Activated naive CD8-positive, alpha-beta T cell (primary cell): ENCODE results near the gene SMARCC1.

Experiments
- H3K27ac Mint-ChIP-seq: one replicate; pipeline ENCODE4 v1.8.0; 2021; ENCODE audit warnings: mixed read lengths
- H3K27me3 Mint-ChIP-seq: one replicate; pipeline ENCODE4 v1.8.0; 2021; ENCODE audit warnings: mixed read lengths
- H3K36me3 Mint-ChIP-seq: one replicate; pipeline ENCODE4 v1.8.0; 2021; ENCODE audit warnings: mixed read lengths
- H3K4me1 Mint-ChIP-seq: one replicate; pipeline ENCODE4 v1.8.0; 2021; ENCODE audit warnings: low read depth, mixed read lengths
- H3K4me3 Mint-ChIP-seq: one replicate; pipeline ENCODE4 v1.8.0; 2021; ENCODE audit warnings: mild to moderate bottlenecking, mixed read lengths
- H3K9me3 Mint-ChIP-seq: one replicate; pipeline ENCODE4 v1.8.0; 2021; ENCODE audit warnings: low read depth, mixed read lengths

Gene SMARCC1

DNA sequence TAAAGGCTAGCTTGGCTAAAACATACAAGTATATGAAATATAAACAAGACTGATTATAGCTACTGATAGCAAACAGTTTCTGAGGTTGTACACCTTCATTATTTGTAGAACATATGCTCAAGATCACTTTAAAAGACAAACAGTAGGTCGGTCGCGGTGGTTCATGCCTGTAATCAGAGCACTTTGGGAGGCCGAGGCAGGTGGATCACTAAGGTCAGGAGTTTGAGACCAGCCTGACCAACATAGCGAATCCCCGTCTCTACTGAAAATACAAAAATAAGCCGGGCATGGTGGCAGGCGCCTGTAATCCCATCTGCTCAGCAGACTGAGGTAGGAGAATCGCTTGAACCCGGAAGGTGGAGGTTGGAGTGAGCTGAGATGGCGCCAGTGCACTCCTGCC lies 80.3 kb downstream of the SMARCC1 start:
- Mint-ChIP-seq H3K27ac (no peak overlapping the region), H3K36me3 (peaks cover 3% of the 10 kb centered on the region)

DNA sequence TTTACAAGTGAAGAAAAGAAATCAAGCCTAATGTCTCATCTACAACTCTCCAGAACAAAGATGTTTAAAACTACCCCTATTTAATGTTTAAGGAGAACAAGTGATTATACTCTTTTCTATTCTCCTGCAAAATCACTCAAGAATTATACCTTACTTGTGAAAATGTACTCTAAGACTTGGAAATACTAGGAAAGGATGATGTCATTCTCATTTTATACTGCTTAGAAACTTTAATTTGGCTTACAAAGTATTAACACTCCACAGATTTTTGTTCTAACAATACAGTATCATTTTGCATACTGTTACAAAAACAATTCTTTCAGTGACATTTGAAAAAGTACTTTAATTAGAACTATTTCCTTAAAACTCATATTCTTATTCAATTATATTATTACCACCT lies 89.5 kb downstream of the SMARCC1 start:
- Mint-ChIP-seq H3K27me3 (no peaks in the 10 kb centered on the region), H3K36me3 (peaks cover 2% of the 10 kb centered on the region), H3K4me3 (no peak overlapping the region), H3K27ac (no peak overlapping the region), H3K9me3 (no peaks in the 10 kb centered on the region), H3K4me1 (no peaks in the 10 kb centered on the region)

More for the DNA sequence above, 80.3 kb downstream of the SMARCC1 start:
- no peaks in the 10 kb centered on the region for H3K9me3 Mint-ChIP-seq
- no peaks in the 10 kb centered on the region for H3K27me3 Mint-ChIP-seq
- H3K4me3 Mint-ChIP-seq, result no peak overlapping the region
- H3K4me1 Mint-ChIP-seq, result no peaks in the 10 kb centered on the region

DNA sequence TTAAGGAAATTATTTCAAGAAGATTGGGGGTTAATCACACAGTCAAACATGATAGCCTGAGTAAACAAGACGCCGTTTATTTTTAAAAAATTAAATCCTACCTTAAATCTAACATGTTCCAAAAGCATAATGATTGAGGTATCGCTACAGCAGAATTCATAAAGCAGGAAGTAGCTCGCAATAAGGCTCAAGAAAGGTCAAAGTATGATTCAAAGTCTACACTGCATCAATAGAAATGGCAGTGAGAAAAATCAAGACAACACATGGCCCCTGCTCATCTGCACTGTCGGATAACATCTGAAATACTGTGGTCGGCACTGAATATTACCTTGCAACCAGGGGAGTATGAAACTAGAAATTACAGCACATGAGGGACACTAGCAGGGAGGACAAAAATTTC lies 93.2 kb downstream of the SMARCC1 start:
- Mint-ChIP-seq H3K36me3 (peaks cover 7% of the 10 kb centered on the region), H3K4me3 (no peak overlapping the region), H3K9me3 (no peaks in the 10 kb centered on the region), H3K27ac (no peak overlapping the region), H3K4me1 (peaks cover 2% of the 10 kb centered on the region), H3K27me3 (no peaks in the 10 kb centered on the region)

DNA sequence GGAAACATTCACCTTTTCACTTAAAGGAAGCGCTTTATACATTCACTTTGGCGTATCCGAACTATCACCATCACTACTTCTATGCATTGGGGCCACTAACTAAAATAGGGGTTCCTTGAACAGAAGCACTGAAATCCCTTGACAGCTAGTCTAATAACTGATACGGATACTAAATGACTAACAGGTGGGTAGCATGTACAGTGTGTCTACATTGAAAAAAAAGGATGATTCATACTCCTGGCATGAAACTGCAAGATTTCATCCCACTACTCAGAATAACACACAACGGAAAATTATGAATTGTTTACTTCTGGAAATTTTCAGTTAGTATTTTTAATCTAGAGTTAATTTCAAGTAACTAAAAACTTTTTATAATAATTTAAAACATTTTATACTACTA lies 96.7 kb downstream of the SMARCC1 start:
- Mint-ChIP-seq H3K9me3 (no peaks in the 10 kb centered on the region), H3K36me3 (peaks cover 7% of the 10 kb centered on the region)

DNA sequence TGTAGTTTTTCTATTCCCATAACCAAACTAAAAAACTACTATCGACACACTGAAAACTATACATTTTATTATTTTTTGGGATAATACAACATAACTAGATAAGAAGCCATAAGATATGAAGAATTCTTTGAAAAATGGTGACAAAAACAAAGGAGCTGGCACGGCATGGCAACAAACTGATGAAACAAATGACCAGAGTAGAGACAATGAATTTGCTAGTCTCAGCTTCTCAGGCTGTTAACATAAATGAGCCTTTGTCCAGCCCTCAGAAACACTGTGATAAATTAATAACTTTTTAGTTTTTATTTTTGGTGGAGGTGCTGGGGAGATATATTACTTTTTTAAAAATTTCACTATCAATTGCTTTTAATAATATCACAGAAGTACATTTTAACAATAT lies 100.7 kb downstream of the SMARCC1 start:
- peaks cover 10% of the 10 kb centered on the region for H3K36me3 Mint-ChIP-seq
- H3K9me3 Mint-ChIP-seq, result no peaks in the 10 kb centered on the region
- no peak overlapping the region for H3K4me3 Mint-ChIP-seq
- H3K27me3 Mint-ChIP-seq, result no peaks in the 10 kb centered on the region
- no peak overlapping the region for H3K27ac Mint-ChIP-seq
- peaks cover 2% of the 10 kb centered on the region for H3K4me1 Mint-ChIP-seq

More for the DNA sequence above, 96.7 kb downstream of the SMARCC1 start:
- Mint-ChIP-seq H3K27me3 (no peaks in the 10 kb centered on the region), H3K4me1 (peaks cover 2% of the 10 kb centered on the region), H3K4me3 (no peak overlapping the region), H3K27ac (no peak overlapping the region)

DNA sequence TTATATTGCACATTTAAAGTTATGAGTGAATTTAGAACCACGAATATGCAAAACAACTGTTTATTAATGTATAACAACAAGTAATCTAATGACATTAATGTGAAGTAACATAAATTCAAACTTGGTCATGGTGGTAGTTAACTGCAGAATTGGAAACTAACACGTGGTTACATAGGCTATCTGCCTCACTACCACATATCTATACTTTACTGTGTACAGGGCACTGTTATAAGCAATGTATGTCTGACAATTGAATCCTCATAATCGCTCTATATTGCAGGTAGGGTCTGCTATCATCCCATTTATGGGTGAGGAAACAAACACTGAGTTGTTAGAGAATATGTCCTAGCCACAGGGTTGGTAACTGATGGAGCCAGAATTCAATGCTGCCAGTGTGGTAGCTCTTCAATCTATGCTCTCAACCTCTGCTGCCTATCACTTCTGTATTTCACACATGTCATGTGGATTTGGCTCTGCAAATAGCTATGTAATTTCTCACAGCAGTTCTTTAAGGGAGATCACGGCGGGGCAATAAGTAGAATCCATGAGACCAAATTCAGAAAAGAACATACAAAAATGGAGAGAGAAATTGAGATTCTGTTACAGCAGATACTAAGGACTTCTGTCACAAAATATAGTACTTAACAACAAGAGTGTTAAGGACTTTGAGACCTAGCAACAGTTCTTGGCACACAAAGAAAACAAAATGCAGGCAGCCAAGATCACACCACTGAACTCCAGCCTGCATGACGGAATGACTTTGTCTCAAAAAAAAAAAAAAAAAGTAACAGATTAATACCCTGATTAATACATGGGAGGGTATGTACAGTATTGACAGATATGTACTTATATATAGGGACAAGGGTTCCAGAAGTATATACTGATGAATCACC lies 103.0 kb downstream of the SMARCC1 start:
- Mint-ChIP-seq H3K36me3 (peaks cover 9% of the 10 kb centered on the region), H3K27ac (no peak overlapping the region), H3K27me3 (no peaks in the 10 kb centered on the region), H3K9me3 (no peaks in the 10 kb centered on the region), H3K4me3 (no peak overlapping the region), H3K4me1 (no peaks in the 10 kb centered on the region)

DNA sequence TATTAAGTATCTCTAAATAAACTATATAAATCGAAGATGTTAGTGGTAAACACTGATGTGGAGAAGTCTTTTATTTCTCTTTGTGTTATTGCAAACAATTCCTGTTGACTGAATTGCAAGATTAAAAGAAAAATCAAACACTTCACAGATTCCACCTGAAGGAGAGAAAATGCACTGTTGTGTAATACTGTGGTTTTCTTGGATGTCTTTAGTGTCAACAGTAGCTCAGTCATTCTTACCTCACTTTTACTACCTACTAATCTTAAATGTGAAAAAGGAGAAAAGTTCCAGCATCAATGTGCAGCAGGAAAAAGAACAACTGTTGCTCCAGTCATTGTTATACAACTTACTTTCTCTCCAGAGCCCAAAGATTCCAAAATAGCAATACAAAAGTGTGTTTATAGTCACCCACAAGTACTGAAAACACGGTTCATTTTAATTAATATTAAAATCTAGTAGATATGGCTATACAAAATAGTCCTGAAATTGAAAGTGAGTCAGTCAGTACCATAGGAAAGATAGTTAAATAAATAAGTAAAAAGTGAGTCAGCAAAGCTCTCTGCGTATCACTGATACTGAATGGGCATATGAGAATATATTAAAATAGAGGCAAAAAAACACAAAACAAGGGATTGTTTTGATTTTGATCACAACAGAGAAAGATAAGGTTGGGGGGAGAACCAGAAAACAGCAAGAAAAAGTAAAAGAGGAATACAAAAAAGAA lies 112.5 kb downstream of the SMARCC1 start:
- Mint-ChIP-seq H3K27ac (no peak overlapping the region), H3K9me3 (no peaks in the 10 kb centered on the region), H3K4me1 (no peaks in the 10 kb centered on the region), H3K27me3 (no peaks in the 10 kb centered on the region), H3K36me3 (peaks cover 5% of the 10 kb centered on the region), H3K4me3 (no peak overlapping the region)

DNA sequence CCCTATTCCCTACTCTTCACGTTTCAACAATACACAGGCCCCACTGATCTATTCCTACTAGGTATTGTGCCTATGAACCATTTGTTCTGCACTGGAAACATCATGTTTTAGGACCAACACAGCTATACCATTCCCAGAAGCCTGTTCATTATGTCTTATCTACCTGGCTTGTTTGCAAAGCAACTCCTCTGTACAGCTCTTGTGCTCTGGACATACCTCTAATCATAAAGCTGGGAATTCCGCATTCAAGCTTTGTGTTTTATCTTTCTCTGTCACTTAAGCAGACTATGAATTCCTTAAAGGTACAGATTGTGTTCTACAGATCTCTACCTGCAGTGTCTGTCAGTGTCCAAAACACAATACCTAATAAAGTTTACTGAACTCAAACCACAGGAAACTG lies 115.6 kb downstream of the SMARCC1 start:
- H3K36me3 Mint-ChIP-seq, result peaks cover 2% of the 10 kb centered on the region
- no peak overlapping the region for H3K27ac Mint-ChIP-seq
- no peak overlapping the region for H3K4me3 Mint-ChIP-seq
- no peaks in the 10 kb centered on the region for H3K27me3 Mint-ChIP-seq
- no peaks in the 10 kb centered on the region for H3K4me1 Mint-ChIP-seq
- no peaks in the 10 kb centered on the region for H3K9me3 Mint-ChIP-seq

DNA sequence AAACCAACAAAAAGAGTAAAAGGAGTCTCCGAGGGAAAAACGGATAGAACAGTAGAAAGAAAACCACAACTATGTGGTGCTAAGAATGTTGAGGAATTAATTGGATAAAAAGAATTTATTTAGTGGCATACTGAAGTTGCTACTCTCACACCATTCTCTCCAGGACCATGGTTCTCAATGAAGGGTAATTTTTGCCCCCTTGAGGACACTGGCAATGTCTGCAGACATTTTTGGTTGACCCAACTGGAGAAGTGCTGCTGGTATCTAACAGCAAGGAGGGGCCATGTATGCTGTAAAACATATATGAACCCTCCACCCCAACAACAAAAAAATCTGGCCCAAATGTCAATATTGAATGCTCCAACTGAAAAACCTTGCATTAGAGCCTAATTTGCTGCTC lies 117.2 kb downstream of the SMARCC1 start:
- no peaks in the 10 kb centered on the region for H3K4me1 Mint-ChIP-seq
- peaks cover 4% of the 10 kb centered on the region for H3K36me3 Mint-ChIP-seq
- H3K9me3 Mint-ChIP-seq, result no peaks in the 10 kb centered on the region
- H3K27me3 Mint-ChIP-seq, result no peaks in the 10 kb centered on the region
- H3K27ac Mint-ChIP-seq, result no peak overlapping the region
- H3K4me3 Mint-ChIP-seq, result no peak overlapping the region

DNA sequence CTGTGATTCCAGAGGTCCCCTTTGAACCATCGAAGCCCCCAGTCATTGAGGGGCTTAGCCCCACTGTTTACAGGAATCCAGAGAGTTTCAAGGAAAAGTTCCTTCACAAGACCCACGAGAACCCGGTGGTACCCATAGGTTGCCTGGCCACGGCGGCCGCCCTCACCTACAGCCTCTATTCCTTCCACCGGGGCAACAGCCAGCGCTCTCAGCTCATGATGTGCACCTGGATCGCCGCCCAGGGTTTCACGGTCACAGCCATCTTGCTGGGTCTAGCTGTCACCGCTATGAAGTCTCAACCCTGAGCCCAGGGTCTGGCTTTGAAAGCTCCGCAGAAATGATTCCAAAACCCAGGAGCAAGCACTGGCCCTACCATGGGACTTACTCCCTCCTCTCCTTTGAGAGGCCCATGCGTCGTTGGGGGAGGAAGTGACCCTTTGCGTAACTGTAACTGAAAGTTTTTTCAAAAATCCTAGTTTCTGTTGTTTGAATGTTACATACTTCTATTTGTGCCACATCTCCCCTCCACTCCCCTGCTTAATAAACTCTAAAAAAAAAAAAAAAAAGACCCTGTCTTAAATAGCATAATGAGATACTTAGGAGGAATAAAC lies 118.0 kb downstream of the SMARCC1 start:
- Mint-ChIP-seq H3K4me1 (no peaks in the 10 kb centered on the region), H3K27ac (no peak overlapping the region), H3K9me3 (no peaks in the 10 kb centered on the region), H3K4me3 (no peak overlapping the region), H3K36me3 (peaks cover 8% of the 10 kb centered on the region), H3K27me3 (no peaks in the 10 kb centered on the region)

DNA sequence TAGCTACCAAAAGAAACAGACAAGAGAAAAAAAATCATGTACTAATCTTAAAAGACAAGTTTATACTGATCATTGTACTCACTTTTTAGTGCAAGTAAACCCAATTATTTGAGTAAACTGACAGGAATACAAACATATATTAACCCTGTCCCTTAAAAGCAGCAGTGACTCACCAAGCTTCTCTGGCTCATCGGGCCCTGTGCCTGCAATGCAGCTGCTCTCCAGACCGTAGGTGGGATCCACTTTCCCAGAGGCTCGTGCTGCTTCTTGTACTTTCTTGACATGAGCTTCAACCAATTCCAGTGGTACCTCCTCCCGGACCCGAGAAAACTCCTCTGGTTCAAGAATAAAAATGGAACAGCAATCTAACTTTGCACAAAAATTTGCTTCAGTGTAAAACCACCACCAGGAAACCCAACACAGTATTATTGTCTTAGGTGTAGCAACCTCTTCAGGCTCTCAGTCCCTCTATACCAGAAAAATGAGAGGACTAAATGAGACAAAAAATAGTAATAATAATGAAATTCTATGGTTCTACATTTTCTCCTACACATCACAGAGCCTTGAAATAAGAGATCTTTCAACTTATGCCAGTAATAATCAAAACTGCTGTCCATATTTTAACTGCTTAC lies 120.5 kb downstream of the SMARCC1 start:
- H3K27ac Mint-ChIP-seq, result no peak overlapping the region
- H3K36me3 Mint-ChIP-seq, result peaks cover 27% of the 10 kb centered on the region
- no peak overlapping the region for H3K4me3 Mint-ChIP-seq
- H3K4me1 Mint-ChIP-seq, result peaks cover 1% of the 10 kb centered on the region
- peaks cover 10% of the 10 kb centered on the region for H3K9me3 Mint-ChIP-seq
- no peaks in the 10 kb centered on the region for H3K27me3 Mint-ChIP-seq

DNA sequence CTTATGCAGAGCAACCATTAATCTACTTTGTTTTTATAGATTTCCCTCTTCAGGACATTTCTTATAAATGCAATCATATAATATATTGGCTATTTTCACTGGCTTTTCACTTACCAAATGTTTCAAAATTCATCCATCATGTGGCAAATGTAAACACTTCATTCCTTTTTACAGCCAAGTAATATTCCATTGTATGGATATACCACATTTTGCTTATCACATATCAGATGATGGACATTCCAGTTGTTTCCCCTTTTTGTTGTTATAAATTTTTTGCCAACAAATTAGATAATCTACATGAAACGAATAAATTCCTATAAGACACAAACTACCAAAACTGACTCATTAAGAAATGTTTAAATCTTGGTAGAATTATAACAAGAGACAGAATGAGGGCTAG lies 123.2 kb downstream of the SMARCC1 start:
- H3K4me1 Mint-ChIP-seq, result peaks cover 1% of the 10 kb centered on the region
- H3K9me3 Mint-ChIP-seq, result peaks cover 10% of the 10 kb centered on the region
- H3K4me3 Mint-ChIP-seq, result no peak overlapping the region
- H3K27me3 Mint-ChIP-seq, result no peaks in the 10 kb centered on the region
- H3K36me3 Mint-ChIP-seq, result peaks cover 27% of the 10 kb centered on the region
- H3K27ac Mint-ChIP-seq, result no peak overlapping the region

DNA sequence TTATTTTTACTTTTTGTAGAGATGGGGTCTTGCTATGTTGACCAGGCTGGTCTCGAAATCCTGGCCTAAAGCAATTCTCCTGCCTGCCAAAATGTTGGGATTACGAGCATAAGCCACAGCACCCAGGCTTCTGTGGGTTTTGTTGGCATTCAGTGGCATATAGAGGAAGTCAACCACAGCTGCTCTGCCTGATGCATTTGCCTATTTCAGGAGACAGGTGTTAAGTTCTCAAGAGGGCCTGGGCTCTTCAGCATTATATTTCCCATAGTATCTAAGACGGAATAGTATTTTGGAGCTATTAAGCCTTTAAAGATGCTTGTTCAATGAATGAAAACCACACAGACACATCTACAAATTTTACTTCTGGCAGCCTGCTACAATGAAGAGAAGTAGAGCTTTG lies 129.6 kb downstream of the SMARCC1 start:
- Mint-ChIP-seq H3K27me3 (no peaks in the 10 kb centered on the region), H3K4me1 (peaks cover 1% of the 10 kb centered on the region), H3K36me3 (peaks cover 10% of the 10 kb centered on the region), H3K9me3 (peaks cover 4% of the 10 kb centered on the region), H3K4me3 (no peak overlapping the region), H3K27ac (no peak overlapping the region)

DNA sequence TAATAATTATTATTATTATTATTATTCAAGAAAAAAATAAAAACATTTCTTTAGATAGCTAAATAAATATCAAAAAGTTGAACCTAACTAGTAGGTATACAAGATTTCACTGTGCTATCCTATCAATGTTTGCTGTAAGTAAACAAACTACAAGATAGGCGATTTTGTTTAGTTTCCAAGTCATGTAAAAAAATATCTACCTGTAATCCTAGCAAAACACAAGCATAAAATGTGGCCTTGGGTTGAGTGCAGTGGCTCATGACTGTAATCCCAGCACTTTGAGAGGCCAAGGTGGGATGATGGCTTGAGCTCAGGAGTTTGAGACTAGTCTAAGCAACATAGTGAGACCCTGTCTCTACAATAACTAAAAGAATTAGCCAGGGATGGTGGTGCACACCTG lies 131.4 kb downstream of the SMARCC1 start:
- no peak overlapping the region for H3K27ac Mint-ChIP-seq
- H3K9me3 Mint-ChIP-seq, result no peaks in the 10 kb centered on the region
- peaks cover 3% of the 10 kb centered on the region for H3K36me3 Mint-ChIP-seq

DNA sequence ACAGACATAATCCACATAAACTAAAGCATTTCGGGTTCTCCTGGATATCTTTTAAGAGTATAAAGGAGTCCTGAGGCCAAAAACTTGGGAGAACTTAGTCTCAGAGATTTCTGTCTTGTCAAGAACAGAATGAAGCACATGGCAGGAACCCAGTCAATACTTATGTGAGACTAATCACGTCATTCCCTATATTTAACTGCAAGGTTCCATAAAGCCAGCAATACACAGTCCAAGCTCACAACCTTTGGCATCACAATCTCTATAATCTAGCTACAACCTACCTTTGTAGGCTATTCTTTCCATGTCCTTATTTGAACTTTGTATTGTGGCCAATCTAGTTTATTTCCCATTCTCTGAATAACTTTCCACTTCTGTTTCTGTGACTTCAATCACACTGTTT lies 134.1 kb downstream of the SMARCC1 start:
- Mint-ChIP-seq H3K9me3 (no peaks in the 10 kb centered on the region), H3K4me3 (no peak overlapping the region), H3K27me3 (no peaks in the 10 kb centered on the region), H3K27ac (no peak overlapping the region), H3K36me3 (peaks cover 3% of the 10 kb centered on the region), H3K4me1 (no peaks in the 10 kb centered on the region)

More for the DNA sequence above, 131.4 kb downstream of the SMARCC1 start:
- Mint-ChIP-seq H3K4me1 (no peaks in the 10 kb centered on the region), H3K4me3 (no peak overlapping the region), H3K27me3 (no peaks in the 10 kb centered on the region)
